ENCODE data around the gene SHB. TPM values are rescaled to one million over a fixed set of nuclear protein-coding genes. Genes with fewer than 3 reads are reported as not detected.

SHB gene
- polyA plus RNA-seq, 2 of the 4 experiments (the other 2 are of a cell fraction) = 15.4 to 22.0 TPM

- CTCF ChIA-PET = interaction anchor here (0.5 to 2.2 kb wide), 9 partner anchors 10 to 240 kb away, joined by 3 to 10 read pairs (median 4); partner anchors contain the start of gene SHB
- peak overlapping the region; percentile 84 to 97 for H3K27ac ChIP-seq
- H3K9me3 ChIP-seq = no peaks in the 10 kb centered on the region
- no peak for TF ChIP-seq BCL3 (IDR thresholded peaks at IDR 0.05)
- TF ChIP-seq MAZ (IDR thresholded peaks at IDR 0.05; ENCODE audit: borderline replicate concordance, low read depth, low read length) = no peak
- TF ChIP-seq CEBPB (IDR thresholded peaks at IDR 0.05) = peak; percentile 60 to 74; a peak in 3 of 4 replicates
- no peak for TF ChIP-seq ZNF302 (CRISPR knock-in tag; IDR thresholded peaks at IDR 0.05)
- TF ChIP-seq EHMT2 (IDR thresholded peaks at IDR 0.05; ENCODE audit: low read depth) = no peak
- no peak for TF ChIP-seq MAX (IDR thresholded peaks at IDR 0.05)
- TF ChIP-seq HOXB13 (CRISPR knock-in tag; IDR thresholded peaks at IDR 0.05; ENCODE audit: low read depth) = no peak
- TF ChIP-seq JUN (IDR thresholded peaks at IDR 0.05) = no peak
- TF ChIP-seq RARB (CRISPR knock-in tag; IDR thresholded peaks at IDR 0.05) = no peak
- TF ChIP-seq PBX3 (IDR thresholded peaks at IDR 0.05) = no peak
- TF ChIP-seq KDM5A (IDR thresholded peaks at IDR 0.05) = no peak
- TF ChIP-seq EP300 (IDR thresholded peaks at IDR 0.05) = peak in 1 of 2 experiments; percentile 19; a peak in 1 of 5 replicates
- no peak for TF ChIP-seq TFCP2L1 (CRISPR knock-in tag; IDR thresholded peaks at IDR 0.05)
- no peak for TF ChIP-seq FOSL2 (IDR thresholded peaks at IDR 0.05)
- no peak for TF ChIP-seq FOSL2 (CRISPR knock-in tag; IDR thresholded peaks at IDR 0.05)
- no peak for TF ChIP-seq FOSB (CRISPR knock-in tag; IDR thresholded peaks at IDR 0.05)
- no peak for TF ChIP-seq NPAS2 (CRISPR knock-in tag; IDR thresholded peaks at IDR 0.05; ENCODE audit: borderline replicate concordance)
- POLR2A ChIA-PET = interaction anchor here (1.0 kb wide), 1 partner anchor 44 kb away, joined by 3 read pairs; no protein-coding TSS in a partner anchor
- FAIRE-seq = no peak
- peak in 1 of 2 experiments; percentile 20; a peak in 3 of 6 replicates for ATAC-seq
- H3K4me1 ChIP-seq = peaks cover 99% of the 10 kb centered on the region
- 31% methylated on average over 7 of the region's 7 CpGs for WGBS (ENCODE audit: missing lambda C conversion rate)
- H3K4me2 ChIP-seq = peak overlapping the region; percentile 67
- no peak overlapping the region for H3K4me3 ChIP-seq
- peak in 1 of 2 experiments; percentile 42 for DNase-seq (ENCODE audit: low read depth in 1 of 2, low spot score in 1 of 2)
Measured at GRCh38 chr9:38024036-38024681, 44.9 kb downstream of the SHB start.

GRCh38 chr9:38023661-38024035 is 45.4 kb downstream of the SHB start:
- POLR2A ChIA-PET = interaction anchor here (1.0 kb wide), 1 partner anchor 45 kb away, joined by 3 read pairs; no protein-coding TSS in a partner anchor

More at GRCh38 chr9:38023661-38024035, 45.4 kb downstream of the SHB start:
- CTCF ChIA-PET = interaction anchor here (0.5 to 2.2 kb wide), 9 partner anchors 10 to 240 kb away, joined by 3 to 10 read pairs (median 4); partner anchors contain the start of gene SHB
- Histone ChIP-seq H3K27ac (peak overlapping the region; percentile 84 to 97), H3K9me3 (no peaks in the 10 kb centered on the region), H3K4me3 (no peak overlapping the region), H3K4me2 (peak overlapping the region; percentile 67), H3K4me1 (peaks cover 99% of the 10 kb centered on the region)
- FAIRE-seq = no peak
- TF ChIP-seq EHMT2 (IDR thresholded peaks at IDR 0.05; ENCODE audit: low read depth) = no peak
- TF ChIP-seq HEYL (CRISPR knock-in tag; IDR thresholded peaks at IDR 0.05) = no peak
- no peak for TF ChIP-seq SMC3 (IDR thresholded peaks at IDR 0.05)
- no peak for TF ChIP-seq TP53 (CRISPR knock-in tag; IDR thresholded peaks at IDR 0.05)
- no peak for TF ChIP-seq MYC (IDR thresholded peaks at IDR 0.05; ENCODE audit: borderline replicate concordance, low read length)
- TF ChIP-seq BHLHE40 (IDR thresholded peaks at IDR 0.05; ENCODE audit: low read depth, low read length) = no peak
- no peak for TF ChIP-seq NPAS2 (CRISPR knock-in tag; IDR thresholded peaks at IDR 0.05; ENCODE audit: borderline replicate concordance)
- TF ChIP-seq EHF (CRISPR knock-in tag; IDR thresholded peaks at IDR 0.05) = no peak
- TF ChIP-seq SREBF2 (IDR thresholded peaks at IDR 0.05) = no peak
- no peak for TF ChIP-seq PBX3 (IDR thresholded peaks at IDR 0.05)
- no peak for TF ChIP-seq FOSL2 (IDR thresholded peaks at IDR 0.05)
- TF ChIP-seq FOSL2 (CRISPR knock-in tag; IDR thresholded peaks at IDR 0.05) = no peak
- ATAC-seq = no peak
- WGBS (ENCODE audit: missing lambda C conversion rate) = 77% methylated on average over 5 of the region's 5 CpGs
- DNase-seq (ENCODE audit: low read depth in 1 of 2, low spot score in 1 of 2) = no peak

All from A549 (cell line).